Endothelial cell of umbilical vein (primary cell): ENCODE data around the gene MAPKAPK2. TPM values are rescaled to one million over a fixed set of nuclear protein-coding genes. Genes with fewer than 3 reads are reported as not detected.

Experiments used
- BruUV-seq: library from RNA; stranded (reverse); fragments of 400-500 nt; replicated peaks from 2 replicates; lab custom pipeline; 2021; lab: Mats Ljungman, UMichigan
- CTCF ChIA-PET: fragments of 300-600, 350-600 bp; sonication (Branson Sonifier 250); formaldehyde crosslinking; loops from one replicate; lab custom pipeline; 2021; ENCODE audit warnings: antibody characterized with exemption, inconsistent platforms; lab: Charles Lee
- POLR2A ChIA-PET: fragments of 300-600, 350-600 bp; sonication (Branson Sonifier 250); formaldehyde crosslinking; loops from one replicate; lab custom pipeline; 2021; ENCODE audit warnings: antibody characterized with exemption, inconsistent platforms; lab: Charles Lee
- DNase-seq: peaks from one replicate; pipeline ENCODE4 v3.0.0-alpha.2; 2011; ENCODE audit warnings: low read depth, low spot score
- FAIRE-seq: peaks from 2 replicates; lab custom pipeline; 2011; peaks lifted over from hg19 to GRCh38; lab: Jason Lieb, UNC
- H2AFZ ChIP-seq: 2 replicates; pipeline ENCODE4 v1.6.0; 2012; ENCODE audit warnings: low read depth, low read length, control low read depth, inconsistent platforms
- H3K27ac ChIP-seq: 2 replicates; pipeline ENCODE4 v1.5.1; 2011; ENCODE audit warnings: low read depth, mild to moderate bottlenecking, control low read depth, low read length, moderate library complexity; ENCODE audit not compliant: insufficient read depth
- H3K27me3 ChIP-seq, 2 experiments: 2 replicates each; pipeline versions ENCODE4 v1.6.0 to v1.6.1; 2011; ENCODE audit warnings: low read length in 2 of 2, mixed read lengths in 1 of 2; ENCODE audit not compliant: control insufficient read depth in 2 of 2, insufficient read depth in 2 of 2
- H3K36me3 ChIP-seq, 2 experiments: 2 replicates in 1 of 2; 3 replicates in 1 of 2; pipeline ENCODE4 v1.5.1; 2011; ENCODE audit warnings: low read length in 2 of 2, mild to moderate bottlenecking in 1 of 2, moderate library complexity in 1 of 2; ENCODE audit not compliant: control insufficient read depth in 2 of 2, insufficient read depth in 2 of 2; ENCODE audit errors: extremely low read depth in 1 of 2
- H3K4me1 ChIP-seq: 3 replicates; pipeline ENCODE4 v1.5.1; 2011; ENCODE audit warnings: mild to moderate bottlenecking, low read length; ENCODE audit not compliant: control insufficient read depth, insufficient read depth; ENCODE audit errors: extremely low read depth
- H3K4me2 ChIP-seq: 2 replicates; pipeline ENCODE4 v1.6.1; 2011; ENCODE audit warnings: low read length, control low read depth, mixed read lengths; ENCODE audit not compliant: insufficient read depth
- H3K4me3 ChIP-seq, 3 experiments: fragments of 200-600 bp in 1 of 3; sonication (generic), shearing (Covaris generic) in 1 of 3; replicated peaks in 1 of 3; 2 replicates each; pipeline ENCODE4 v1.5.1; 2011 to 2016; ENCODE audit warnings: control low read depth in 3 of 3, low read length in 3 of 3, mild to moderate bottlenecking in 2 of 3, inconsistent platforms in 1 of 3, low read depth in 1 of 3, moderate library complexity in 1 of 3; ENCODE audit not compliant: insufficient read depth in 1 of 3
- H3K79me2 ChIP-seq: 2 replicates; pipeline ENCODE4 v1.6.0; 2012; ENCODE audit warnings: low read length, inconsistent platforms; ENCODE audit not compliant: control insufficient read depth, insufficient read depth
- H3K9ac ChIP-seq: replicated peaks from 2 replicates; pipeline ENCODE3; 2011; ENCODE audit warnings: low read length, control low read depth; ENCODE audit not compliant: insufficient read depth; ENCODE audit errors: extremely low read depth
- H3K9me1 ChIP-seq: replicated peaks from 3 replicates; pipeline ENCODE4 v1.6.0; 2011; ENCODE audit warnings: mild to moderate bottlenecking, low read length; ENCODE audit not compliant: control insufficient read depth, insufficient read depth; ENCODE audit errors: extremely low read depth
- H3K9me3 ChIP-seq: replicated peaks from 2 replicates; pipeline ENCODE4 v1.5.1; 2012; ENCODE audit warnings: low read length, inconsistent platforms; ENCODE audit not compliant: control insufficient read depth, insufficient read depth
- H4K20me1 ChIP-seq: replicated peaks from 2 replicates; pipeline ENCODE3; 2011; ENCODE audit warnings: mild to moderate bottlenecking, low read length; ENCODE audit not compliant: control insufficient read depth, insufficient read depth; ENCODE audit errors: extremely low read depth
- EZH2 ChIP-seq: IDR thresholded peaks from 2 replicates; pipeline ENCODE4 v1.6.1; 2012; ENCODE audit warnings: borderline replicate concordance, low read depth, mild to moderate bottlenecking, moderate library complexity, low read length, inconsistent platforms; ENCODE audit not compliant: severe bottlenecking
- JUN ChIP-seq: IDR thresholded peaks from 2 replicates; pipeline ENCODE4 v1.6.1; 2011; ENCODE audit warnings: borderline replicate concordance, low read depth; ENCODE audit not compliant: insufficient read length, insufficient read depth
- MYC ChIP-seq: IDR thresholded peaks from one replicate; pipeline ENCODE4 v1.6.1; 2011; ENCODE audit warnings: mild to moderate bottlenecking, low read depth, low read length
- POLR2A ChIP-seq: IDR thresholded peaks from 2 replicates; pipeline ENCODE4 v1.6.1; 2012; ENCODE audit warnings: low read depth, mild to moderate bottlenecking, control low read depth, low read length
- POLR2AphosphoS5 ChIP-seq: IDR thresholded peaks from 2 replicates; pipeline ENCODE4 v1.6.1; 2012; ENCODE audit warnings: low read depth, mild to moderate bottlenecking, control low read depth, low read length, moderate library complexity; ENCODE audit not compliant: insufficient read depth
- dilution Hi-C: fragments of 300-500 bp; cut with MboI; formaldehyde crosslinking; loops from one replicate; pipeline ENCODE4 v1.15.0; 2019; ENCODE audit warnings: low sequenced_read_pairs; ENCODE audit not compliant: extremely low pct_ligation_motif_present
- intact Hi-C: fragments of 100-400 bp; cut with micrococcal nuclease; formaldehyde crosslinking; loops from one replicate; pipeline ENCODE4 v1.10.0; 2022
- polyA plus RNA-seq, 4 experiments: library from polyadenylated mRNA; depleted of rRNA in 3 of 4; stranded (reverse) in 3 of 4; unstranded in 1 of 4; fragments of >200 nt; gene quantifications; 2 replicates each; pipeline versions ENCODE4 v1.2.1 to v1.2.3, GENCODE V29; 2011 to 2012; ENCODE audit warnings: missing spikeins in 1 of 4
- total RNA-seq: library from RNA; stranded (reverse); gene quantifications from 2 replicates; pipeline ENCODE4 v1.2.3, GENCODE V29; 2021
- TF ChIP-seq, protein P1 (sequence below): IDR thresholded peaks from 2 replicates; pipeline ENCODE4 v1.6.1; 2011; ENCODE audit not compliant: insufficient read depth, insufficient read length
- TF ChIP-seq, protein P2 (sequence below), 2 donors: IDR thresholded peaks; 1 replicate in 1 of 2; 2 replicates in 1 of 2; pipeline ENCODE4 v1.5.1; 2011; ENCODE audit warnings: low read length in 2 of 2, mild to moderate bottlenecking in 2 of 2, moderate library complexity in 2 of 2, control low read depth in 1 of 2, inconsistent platforms in 1 of 2, low read depth in 1 of 2; ENCODE audit not compliant: insufficient read depth in 1 of 2; ENCODE audit errors: extremely low read depth in 1 of 2

MAPKAPK2 gene
- total and polyA plus RNA-seq, 2 donors (not counting 3 experiments of a cell fraction or from before 2014, with no cell fraction given), result 52.9 to 69.1 TPM

DNA sequence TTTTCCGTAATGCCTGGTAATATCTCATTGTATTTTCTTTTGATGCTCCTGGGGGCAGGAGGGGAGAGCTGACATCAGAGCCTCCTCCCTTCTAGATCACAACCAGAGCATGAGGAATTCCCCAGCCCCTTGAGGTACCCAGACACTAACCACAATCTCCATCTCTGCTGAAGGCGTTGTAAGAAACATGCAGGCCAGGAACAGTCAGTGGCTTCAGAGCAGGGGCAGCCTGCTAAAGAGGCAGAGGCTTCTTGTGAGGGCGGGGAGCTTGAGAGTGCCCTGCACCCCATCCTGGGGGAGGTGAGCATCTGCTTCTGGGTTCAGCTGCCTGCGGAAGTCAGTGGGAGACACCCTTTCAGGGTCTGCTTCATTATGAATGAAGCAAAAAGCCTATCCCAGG lies 19.0 kb downstream of the MAPKAPK2 start:
- Histone ChIP-seq H3K4me1 (peaks cover 8% of the 10 kb centered on the region), H3K79me2 (peaks cover 71% of the 10 kb centered on the region), H3K4me2 (no peak overlapping the region), H3K9me3 (no peaks in the 10 kb centered on the region), H3K27me3 (no peaks in the 10 kb centered on the region), H3K36me3 (no peaks in the 10 kb centered on the region), H3K4me3 (no peak overlapping the region), H3K9ac (no peak overlapping the region), H4K20me1 (no peaks in the 10 kb centered on the region), H2AFZ (no peak overlapping the region), H3K9me1 (no peaks in the 10 kb centered on the region), H3K27ac (no peak overlapping the region)
- no peak for DNase-seq
- BruUV-seq, result no TSS peak
- dilution Hi-C loops, result no loop called here
- intact Hi-C loops, result no loop called here
- POLR2A ChIA-PET, result no interaction called here
- no peak for FAIRE-seq
- TF ChIP-seq MYC, result no peak
- TF ChIP-seq, protein P1, sequence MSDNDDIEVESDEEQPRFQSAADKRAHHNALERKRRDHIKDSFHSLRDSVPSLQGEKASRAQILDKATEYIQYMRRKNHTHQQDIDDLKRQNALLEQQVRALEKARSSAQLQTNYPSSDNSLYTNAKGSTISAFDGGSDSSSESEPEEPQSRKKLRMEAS, result no peak
- no peak for TF ChIP-seq JUN
- no peak for TF ChIP-seq POLR2AphosphoS5
- no peak for TF ChIP-seq EZH2
- no peak for TF ChIP-seq POLR2A
- TF ChIP-seq, protein P2, sequence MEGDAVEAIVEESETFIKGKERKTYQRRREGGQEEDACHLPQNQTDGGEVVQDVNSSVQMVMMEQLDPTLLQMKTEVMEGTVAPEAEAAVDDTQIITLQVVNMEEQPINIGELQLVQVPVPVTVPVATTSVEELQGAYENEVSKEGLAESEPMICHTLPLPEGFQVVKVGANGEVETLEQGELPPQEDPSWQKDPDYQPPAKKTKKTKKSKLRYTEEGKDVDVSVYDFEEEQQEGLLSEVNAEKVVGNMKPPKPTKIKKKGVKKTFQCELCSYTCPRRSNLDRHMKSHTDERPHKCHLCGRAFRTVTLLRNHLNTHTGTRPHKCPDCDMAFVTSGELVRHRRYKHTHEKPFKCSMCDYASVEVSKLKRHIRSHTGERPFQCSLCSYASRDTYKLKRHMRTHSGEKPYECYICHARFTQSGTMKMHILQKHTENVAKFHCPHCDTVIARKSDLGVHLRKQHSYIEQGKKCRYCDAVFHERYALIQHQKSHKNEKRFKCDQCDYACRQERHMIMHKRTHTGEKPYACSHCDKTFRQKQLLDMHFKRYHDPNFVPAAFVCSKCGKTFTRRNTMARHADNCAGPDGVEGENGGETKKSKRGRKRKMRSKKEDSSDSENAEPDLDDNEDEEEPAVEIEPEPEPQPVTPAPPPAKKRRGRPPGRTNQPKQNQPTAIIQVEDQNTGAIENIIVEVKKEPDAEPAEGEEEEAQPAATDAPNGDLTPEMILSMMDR (IDR thresholded peaks at IDR 0.05; ENCODE audit: extremely low read depth in 1 of 2, insufficient read depth in 1 of 2, low read depth in 1 of 2, low read length in 2 of 2), result no peak
- CTCF ChIA-PET, result no interaction called here
